Stimulated activated CD8-positive, alpha-beta memory T cell treated with anti-CD3 and anti-CD28 coated beads, Interleukin-15, amount 100 ng/mL, for 1 hour (primary cell): ENCODE measurements around the gene AUTS2.
"Not testable (repeated sequence)": the region's sequence is repeated elsewhere in the genome, so short reads cannot be mapped to it uniquely, and the experiment has no call there.

Experiments used
- DNase-seq: peaks from one replicate; pipeline ENCODE4 v3.0.0-alpha.2; 2020; ENCODE audit warnings: low read depth

Gene AUTS2

GRCh38 chr7:70723339-70723738 is 1125.1 kb downstream of the AUTS2 start:
- no peak for DNase-seq

- no peak for DNase-seq
Measured at GRCh38 chr7:70725448-70725847, 1127.2 kb downstream of the AUTS2 start.

GRCh38 chr7:70726294-70726693 is 1128.0 kb downstream of the AUTS2 start:
- no peak for DNase-seq

GRCh38 chr7:70726951-70727378 is 1128.7 kb downstream of the AUTS2 start:
- DNase-seq = no peak

- DNase-seq = no peak
Measured at GRCh38 chr7:70727861-70728260, 1129.6 kb downstream of the AUTS2 start.

GRCh38 chr7:70728872-70729552 is 1130.7 kb downstream of the AUTS2 start:
- no peak for DNase-seq

- DNase-seq = not testable (repeated sequence)
Measured at GRCh38 chr7:70729553-70730157, 1131.4 kb downstream of the AUTS2 start.

- no peak for DNase-seq
Measured at GRCh38 chr7:70730451-70731110, 1132.3 kb downstream of the AUTS2 start.

- no peak for DNase-seq
Measured at GRCh38 chr7:70733090-70733489, 1134.8 kb downstream of the AUTS2 start.

- no peak for DNase-seq
Measured at GRCh38 chr7:70734411-70734810, 1136.1 kb downstream of the AUTS2 start.

- no peak for DNase-seq
Measured at GRCh38 chr7:70735313-70735712, 1137.0 kb downstream of the AUTS2 start.

- no peak for DNase-seq
Measured at GRCh38 chr7:70736715-70737460, 1138.6 kb downstream of the AUTS2 start.

- DNase-seq = no peak
Measured at GRCh38 chr7:70738151-70738885, 1140.0 kb downstream of the AUTS2 start.

GRCh38 chr7:70739646-70740210 is 1141.5 kb downstream of the AUTS2 start:
- no peak for DNase-seq

GRCh38 chr7:70741666-70742065 is 1143.4 kb downstream of the AUTS2 start:
- no peak for DNase-seq

GRCh38 chr7:70743531-70744325 is 1145.5 kb downstream of the AUTS2 start:
- no peak for DNase-seq

- DNase-seq = no peak
Measured at GRCh38 chr7:70744492-70744891, 1146.2 kb downstream of the AUTS2 start.

- DNase-seq = no peak
Measured at GRCh38 chr7:70749831-70750230, 1151.6 kb downstream of the AUTS2 start.

GRCh38 chr7:70751895-70752294 is 1153.6 kb downstream of the AUTS2 start:
- DNase-seq = no peak

GRCh38 chr7:70752794-70753241 is 1154.5 kb downstream of the AUTS2 start:
- DNase-seq = no peak

- DNase-seq = no peak
Measured at GRCh38 chr7:70756789-70757188, 1158.5 kb downstream of the AUTS2 start.
